Measurements from ENCODE around the gene CST6. TPM values are rescaled to one million over a fixed set of nuclear protein-coding genes. Genes with fewer than 3 reads are reported as not detected.

CST6 gene
- total and polyA plus RNA-seq, 2 experiments from 2014 or later: 3.0 to 9.4 TPM

GRCh38 chr11:65972116-65972515, 39.7 kb upstream of the CST6 start:
- Histone ChIP-seq H3K27me3 (no peaks in the 10 kb centered on the region), H3K27ac (no peak overlapping the region), H3K4me1 (ENCODE audit: insufficient read depth) (no peaks in the 10 kb centered on the region), H3K4me2 (no peak overlapping the region), H3K9me3 (ENCODE audit: low read depth) (no peaks in the 10 kb centered on the region), H3K9me2 (replicated peaks; ENCODE audit: insufficient read depth) (no peaks in the 10 kb centered on the region), H3K4me3 (no peak overlapping the region), H3K36me3 (replicated peaks; ENCODE audit: insufficient read depth, low read depth) (no peaks in the 10 kb centered on the region), H4K20me1 (ENCODE audit: insufficient read depth, poor library complexity, severe bottlenecking) (no peaks in the 10 kb centered on the region), H2AFZ (no peak overlapping the region), H3K79me2 (no peaks in the 10 kb centered on the region)
- 97% methylated on average over 8 of the region's 8 CpGs for WGBS (ENCODE audit: low lambda C conversion rate, missing lambda C conversion rate)
- DNase-seq (ENCODE audit: low spot score): no peak
- TF ChIP-seq EZH2 (IDR thresholded peaks at IDR 0.05; ENCODE audit: borderline replicate concordance) (no peak), EZH2phosphoT487 (IDR thresholded peaks at IDR 0.05; ENCODE audit: low read depth, severe bottlenecking, unreplicated experiment) (no peak), CTCF (IDR thresholded peaks at IDR 0.05; ENCODE audit: poor library complexity) (no peak)

DNA sequence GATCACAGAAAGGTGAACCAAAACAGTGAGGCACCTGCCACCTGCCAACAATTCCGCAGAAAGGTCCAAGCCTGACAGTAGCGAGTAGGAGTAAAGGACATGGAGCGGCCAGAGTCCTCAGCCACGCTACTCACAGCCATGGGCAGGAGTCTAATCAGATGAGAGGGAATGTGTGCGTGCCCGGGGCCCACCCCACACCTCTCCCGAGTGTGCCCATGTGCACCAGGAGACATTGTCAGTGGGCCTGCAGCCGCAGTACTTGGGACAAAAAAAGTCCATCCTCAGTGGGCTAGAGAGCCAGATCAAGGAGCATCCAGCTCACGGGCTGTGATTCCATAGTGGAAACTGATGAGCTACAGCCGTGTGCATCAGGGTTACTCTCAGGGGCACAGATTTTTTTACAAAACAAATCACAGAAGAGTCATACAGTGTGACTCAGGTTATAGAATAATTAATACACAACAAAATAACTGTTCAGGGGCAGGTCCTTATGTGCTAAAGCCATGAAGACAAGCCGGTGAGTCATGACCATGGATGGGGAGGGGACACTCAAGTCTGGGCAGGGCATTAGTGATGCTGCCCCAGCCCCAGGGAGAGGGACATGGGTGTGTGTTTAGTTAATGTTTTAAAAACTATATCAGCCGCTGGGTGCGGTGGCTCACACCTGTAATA, 38.2 kb upstream of the CST6 start:
- no peak overlapping the region for H3K4me2 ChIP-seq
- no peaks in the 10 kb centered on the region for H3K36me3 ChIP-seq (replicated peaks; ENCODE audit: insufficient read depth, low read depth)
- no peaks in the 10 kb centered on the region for H3K79me2 ChIP-seq
- WGBS (ENCODE audit: low lambda C conversion rate, missing lambda C conversion rate): 97% methylated on average over 13 of the region's 13 CpGs
- no peak overlapping the region for H3K4me3 ChIP-seq
- H3K27ac ChIP-seq: no peak overlapping the region
- no peak for TF ChIP-seq EZH2phosphoT487 (IDR thresholded peaks at IDR 0.05; ENCODE audit: low read depth, severe bottlenecking, unreplicated experiment)
- H3K4me1 ChIP-seq (ENCODE audit: insufficient read depth): no peaks in the 10 kb centered on the region
- H4K20me1 ChIP-seq (ENCODE audit: insufficient read depth, poor library complexity, severe bottlenecking): no peaks in the 10 kb centered on the region
- H2AFZ ChIP-seq: no peak overlapping the region
- no peaks in the 10 kb centered on the region for H3K9me2 ChIP-seq (replicated peaks; ENCODE audit: insufficient read depth)
- no peaks in the 10 kb centered on the region for H3K9me3 ChIP-seq (ENCODE audit: low read depth)
- no peak for DNase-seq (ENCODE audit: low spot score)
- H3K27me3 ChIP-seq: no peaks in the 10 kb centered on the region

DNA sequence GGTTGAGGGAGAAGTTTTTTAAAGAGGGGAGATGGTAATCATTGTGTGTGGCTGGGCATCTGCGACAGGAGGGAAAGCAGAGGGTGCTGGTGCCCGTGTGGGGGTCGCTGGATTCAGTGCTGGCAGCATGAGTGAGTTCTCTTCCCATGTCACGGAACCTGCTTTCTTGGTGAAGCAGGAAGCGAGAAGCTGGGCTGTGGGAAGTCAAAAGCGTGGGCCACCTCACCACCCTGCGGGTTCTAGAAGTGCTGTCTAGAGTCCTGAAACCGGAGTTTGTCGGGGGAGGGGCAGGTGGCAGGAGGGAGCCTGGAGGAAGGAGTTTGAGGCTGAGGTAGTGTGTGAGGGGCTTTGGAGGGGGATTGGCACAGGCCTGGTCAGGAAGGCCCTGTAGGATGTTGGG, 36.0 kb upstream of the CST6 start:
- DNase-seq (ENCODE audit: low spot score): no peak
- WGBS (ENCODE audit: low lambda C conversion rate, missing lambda C conversion rate): 98% methylated on average over 9 of the region's 9 CpGs

More for the DNA sequence above, 36.0 kb upstream of the CST6 start:
- H3K27me3 ChIP-seq: no peaks in the 10 kb centered on the region
- no peaks in the 10 kb centered on the region for H4K20me1 ChIP-seq (ENCODE audit: insufficient read depth, poor library complexity, severe bottlenecking)
- no peaks in the 10 kb centered on the region for H3K9me2 ChIP-seq (replicated peaks; ENCODE audit: insufficient read depth)
- no peak overlapping the region for H3K27ac ChIP-seq
- no peak overlapping the region for H3K4me3 ChIP-seq
- no peaks in the 10 kb centered on the region for H3K9me3 ChIP-seq (ENCODE audit: low read depth)
- no peak overlapping the region for H2AFZ ChIP-seq
- TF ChIP-seq EZH2 (IDR thresholded peaks at IDR 0.05; ENCODE audit: borderline replicate concordance) (no peak), EZH2phosphoT487 (IDR thresholded peaks at IDR 0.05; ENCODE audit: low read depth, severe bottlenecking, unreplicated experiment) (no peak), CTCF (IDR thresholded peaks at IDR 0.05; ENCODE audit: poor library complexity) (no peak)
- no peaks in the 10 kb centered on the region for H3K4me1 ChIP-seq (ENCODE audit: insufficient read depth)
- H3K36me3 ChIP-seq (replicated peaks; ENCODE audit: insufficient read depth, low read depth): no peaks in the 10 kb centered on the region
- no peak overlapping the region for H3K4me2 ChIP-seq
- no peaks in the 10 kb centered on the region for H3K79me2 ChIP-seq
